OCI-LY1 (cell line): ENCODE results near the gene NSG1.

Experiments used
- H2AFZ ChIP-seq: fragments of 200-600 bp; sonication (generic), shearing (Covaris generic); 2 replicates; pipeline ENCODE4 v1.6.0; 2014; ENCODE audit warnings: antibody characterized with exemption, mild to moderate bottlenecking, low read length
- H3F3A ChIP-seq: fragments of 200-600 bp; sonication (generic), shearing (Covaris generic); 2 replicates; pipeline ENCODE4 v1.6.0; 2014; ENCODE audit warnings: mild to moderate bottlenecking, antibody characterized with exemption, low read length, moderate library complexity; ENCODE audit not compliant: insufficient read depth
- H3K27ac ChIP-seq: fragments of 200-600 bp; sonication (generic); 2 replicates; pipeline ENCODE4 v1.5.1; 2014; ENCODE audit warnings: low read length, mixed run types, mild to moderate bottlenecking, low read depth; ENCODE audit not compliant: poor library complexity, severe bottlenecking
- H3K27me3 ChIP-seq: fragments of 200-600 bp; sonication (generic); 2 replicates; pipeline ENCODE4 v1.6.0; 2014; ENCODE audit warnings: antibody characterized with exemption, mild to moderate bottlenecking, low read length, moderate library complexity; ENCODE audit not compliant: insufficient read depth
- H3K36me3 ChIP-seq: fragments of 200-600 bp; sonication (generic); 2 replicates; pipeline ENCODE4 v1.6.1; 2014; ENCODE audit warnings: mild to moderate bottlenecking, antibody characterized with exemption, low read length, moderate library complexity, mixed read lengths; ENCODE audit not compliant: insufficient read depth
- H3K4me1 ChIP-seq: fragments of 200-600 bp; sonication (generic); 2 replicates; pipeline ENCODE4 v1.5.1; 2014; ENCODE audit warnings: mild to moderate bottlenecking, low read length, moderate library complexity; ENCODE audit not compliant: insufficient read depth, severe bottlenecking
- H3K4me2 ChIP-seq: fragments of 200-600 bp; sonication (generic), shearing (Covaris generic); 2 replicates; pipeline ENCODE4 v1.6.1; 2014; ENCODE audit warnings: low read length
- H3K4me3 ChIP-seq: fragments of 200-600 bp; sonication (generic); 2 replicates; pipeline ENCODE4 v1.5.1; 2014; ENCODE audit warnings: low read length, low read depth, mild to moderate bottlenecking, mixed read lengths; ENCODE audit not compliant: poor library complexity, severe bottlenecking
- H3K79me2 ChIP-seq: fragments of 200-600 bp; shearing (Covaris generic); 2 replicates; pipeline ENCODE4 v1.6.1; 2016; ENCODE audit warnings: mixed run types, low read length, mixed read lengths; ENCODE audit not compliant: insufficient read depth
- H3K9ac ChIP-seq: fragments of 200-600 bp; sonication (generic), shearing (Covaris generic); 2 replicates; pipeline ENCODE4 v1.6.1; 2014; ENCODE audit warnings: mild to moderate bottlenecking, low read length, mixed read lengths
- H3K9me2 ChIP-seq: fragments of 200-600 bp; sonication (generic), shearing (Covaris generic); 2 replicates; pipeline ENCODE4 v1.6.1; 2014; ENCODE audit warnings: low read depth, mild to moderate bottlenecking, low read length, mixed read lengths
- H3K9me3 ChIP-seq: fragments of 200-600 bp; shearing (Covaris generic); 2 replicates; pipeline ENCODE4 v1.6.1; 2014; ENCODE audit warnings: low read length, mixed read lengths
- H4K20me1 ChIP-seq: fragments of 200-600 bp; sonication (generic), shearing (Covaris generic); 2 replicates; pipeline ENCODE4 v1.6.0; 2016; ENCODE audit warnings: mild to moderate bottlenecking, low read length; ENCODE audit not compliant: insufficient read depth
- EZH2 ChIP-seq: fragments of 200-600 bp; sonication (generic), shearing (Covaris generic); IDR thresholded peaks from 2 replicates; pipeline ENCODE4 v1.8.0; 2017; ENCODE audit warnings: borderline replicate concordance, mixed run types, mild to moderate bottlenecking, antibody characterized with exemption, low read length, moderate library complexity, mixed read lengths
- TF ChIP-seq, protein P1 (sequence below): fragments of 200-600 bp; sonication (generic), shearing (Covaris generic); IDR thresholded peaks from 2 replicates; pipeline ENCODE4 v1.5.1; 2017; ENCODE audit warnings: mild to moderate bottlenecking, antibody characterized with exemption, low read length, moderate library complexity, mixed read lengths

The NSG1 gene

GRCh38 chr4:4446434-4446833 is 59.5 kb downstream of the NSG1 start:
- Histone ChIP-seq H3K36me3 (no peaks in the 10 kb centered on the region), H3F3A (no peaks in the 10 kb centered on the region), H3K27ac (no peak overlapping the region), H3K79me2 (no peaks in the 10 kb centered on the region), H2AFZ (no peak overlapping the region), H3K4me2 (no peak overlapping the region), H3K9ac (no peak overlapping the region), H3K27me3 (no peaks in the 10 kb centered on the region), H3K4me1 (no peaks in the 10 kb centered on the region), H3K4me3 (no peak overlapping the region), H3K9me2 (no peaks in the 10 kb centered on the region), H3K9me3 (no peaks in the 10 kb centered on the region), H4K20me1 (no peaks in the 10 kb centered on the region)
- TF ChIP-seq, protein P1, sequence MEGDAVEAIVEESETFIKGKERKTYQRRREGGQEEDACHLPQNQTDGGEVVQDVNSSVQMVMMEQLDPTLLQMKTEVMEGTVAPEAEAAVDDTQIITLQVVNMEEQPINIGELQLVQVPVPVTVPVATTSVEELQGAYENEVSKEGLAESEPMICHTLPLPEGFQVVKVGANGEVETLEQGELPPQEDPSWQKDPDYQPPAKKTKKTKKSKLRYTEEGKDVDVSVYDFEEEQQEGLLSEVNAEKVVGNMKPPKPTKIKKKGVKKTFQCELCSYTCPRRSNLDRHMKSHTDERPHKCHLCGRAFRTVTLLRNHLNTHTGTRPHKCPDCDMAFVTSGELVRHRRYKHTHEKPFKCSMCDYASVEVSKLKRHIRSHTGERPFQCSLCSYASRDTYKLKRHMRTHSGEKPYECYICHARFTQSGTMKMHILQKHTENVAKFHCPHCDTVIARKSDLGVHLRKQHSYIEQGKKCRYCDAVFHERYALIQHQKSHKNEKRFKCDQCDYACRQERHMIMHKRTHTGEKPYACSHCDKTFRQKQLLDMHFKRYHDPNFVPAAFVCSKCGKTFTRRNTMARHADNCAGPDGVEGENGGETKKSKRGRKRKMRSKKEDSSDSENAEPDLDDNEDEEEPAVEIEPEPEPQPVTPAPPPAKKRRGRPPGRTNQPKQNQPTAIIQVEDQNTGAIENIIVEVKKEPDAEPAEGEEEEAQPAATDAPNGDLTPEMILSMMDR: no peak
- no peak for TF ChIP-seq EZH2

- Histone ChIP-seq H3K9ac (peak overlapping the region; percentile 40; the same call in 1 of the 2 replicates), H3K4me2 (peak overlapping the region; percentile 9; the same call in 1 of the 2 replicates), H3K36me3 (peaks cover 29% of the 10 kb centered on the region)
Observed at GRCh38 chr4:4455210-4455865, 68.4 kb downstream of the NSG1 start.

GRCh38 chr4:4456351-4456750 is 69.4 kb downstream of the NSG1 start:
- H3K36me3 ChIP-seq: peaks cover 29% of the 10 kb centered on the region
- H3K9me3 ChIP-seq: no peaks in the 10 kb centered on the region
- TF ChIP-seq EZH2: no peak
- TF ChIP-seq, protein P1: no peak
- H3K9me2 ChIP-seq: no peaks in the 10 kb centered on the region
- H3K4me3 ChIP-seq: no peak overlapping the region
- H3K9ac ChIP-seq: no peak overlapping the region
- no peak overlapping the region for H2AFZ ChIP-seq
- H4K20me1 ChIP-seq: no peaks in the 10 kb centered on the region
- H3K79me2 ChIP-seq: no peaks in the 10 kb centered on the region
- no peaks in the 10 kb centered on the region for H3F3A ChIP-seq
- no peaks in the 10 kb centered on the region for H3K27me3 ChIP-seq
- no peak overlapping the region; the same call in 1 of the 2 replicates for H3K4me2 ChIP-seq
- H3K4me1 ChIP-seq: peaks cover 34% of the 10 kb centered on the region
- peak overlapping the region; percentile 83 for H3K27ac ChIP-seq

More at GRCh38 chr4:4455210-4455865, 68.4 kb downstream of the NSG1 start:
- Histone ChIP-seq H3K9me3 (no peaks in the 10 kb centered on the region), H3K4me3 (no peak overlapping the region), H3K4me1 (peaks cover 34% of the 10 kb centered on the region), H3K27me3 (no peaks in the 10 kb centered on the region), H4K20me1 (no peaks in the 10 kb centered on the region), H3F3A (no peaks in the 10 kb centered on the region), H3K9me2 (no peaks in the 10 kb centered on the region), H3K27ac (peak overlapping the region; percentile 83), H3K79me2 (no peaks in the 10 kb centered on the region), H2AFZ (no peak overlapping the region)
- TF ChIP-seq, protein P1: no peak
